PC-9 (cell line): ENCODE data around the gene CEP72.

Source experiments
- EZH2 ChIP-seq: fragments of 200-600 bp; sonication (generic); IDR thresholded peaks from 2 replicates; pipeline ENCODE4 v1.8.0; 2017; ENCODE audit warnings: antibody characterized with exemption, low read depth
- TF ChIP-seq, protein P1 (sequence below): fragments of 200-600 bp; sonication (generic); conservative IDR thresholded peaks from 2 replicates; pipeline ENCODE4 v1.6.1; 2017; ENCODE audit warnings: mixed run types, antibody characterized with exemption, mild to moderate bottlenecking, moderate library complexity

- TF ChIP-seq, protein P1, sequence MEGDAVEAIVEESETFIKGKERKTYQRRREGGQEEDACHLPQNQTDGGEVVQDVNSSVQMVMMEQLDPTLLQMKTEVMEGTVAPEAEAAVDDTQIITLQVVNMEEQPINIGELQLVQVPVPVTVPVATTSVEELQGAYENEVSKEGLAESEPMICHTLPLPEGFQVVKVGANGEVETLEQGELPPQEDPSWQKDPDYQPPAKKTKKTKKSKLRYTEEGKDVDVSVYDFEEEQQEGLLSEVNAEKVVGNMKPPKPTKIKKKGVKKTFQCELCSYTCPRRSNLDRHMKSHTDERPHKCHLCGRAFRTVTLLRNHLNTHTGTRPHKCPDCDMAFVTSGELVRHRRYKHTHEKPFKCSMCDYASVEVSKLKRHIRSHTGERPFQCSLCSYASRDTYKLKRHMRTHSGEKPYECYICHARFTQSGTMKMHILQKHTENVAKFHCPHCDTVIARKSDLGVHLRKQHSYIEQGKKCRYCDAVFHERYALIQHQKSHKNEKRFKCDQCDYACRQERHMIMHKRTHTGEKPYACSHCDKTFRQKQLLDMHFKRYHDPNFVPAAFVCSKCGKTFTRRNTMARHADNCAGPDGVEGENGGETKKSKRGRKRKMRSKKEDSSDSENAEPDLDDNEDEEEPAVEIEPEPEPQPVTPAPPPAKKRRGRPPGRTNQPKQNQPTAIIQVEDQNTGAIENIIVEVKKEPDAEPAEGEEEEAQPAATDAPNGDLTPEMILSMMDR, result no peak
- TF ChIP-seq EZH2, result no peak
These were observed 32.4 kb downstream of the CEP72 start for GRCh38 chr5:644509-644908.
